ENCODE measurements around the gene AKAP7.

- TF ChIP-seq CTCF (IDR thresholded peaks at IDR 0.05; ENCODE audit: poor library complexity, severe bottlenecking) (no peak), MXI1 (conservative IDR thresholded peaks at IDR 0.05; ENCODE audit: poor library complexity, severe bottlenecking) (no peak), SMC3 (conservative IDR thresholded peaks at IDR 0.05; ENCODE audit: poor library complexity) (no peak), POLR2AphosphoS5 (IDR thresholded peaks at IDR 0.05) (no peak), EZH2 (IDR thresholded peaks at IDR 0.05; ENCODE audit: borderline replicate concordance, insufficient read depth, low read length, poor library complexity, severe bottlenecking) (no peak), TAF1 (IDR thresholded peaks at IDR 0.05; ENCODE audit: low read depth) (no peak), RAD21 (conservative IDR thresholded peaks at IDR 0.05) (no peak), EP300 (conservative IDR thresholded peaks at IDR 0.05; ENCODE audit: poor library complexity, severe bottlenecking) (no peak)
- TF ChIP-seq, protein P1, sequence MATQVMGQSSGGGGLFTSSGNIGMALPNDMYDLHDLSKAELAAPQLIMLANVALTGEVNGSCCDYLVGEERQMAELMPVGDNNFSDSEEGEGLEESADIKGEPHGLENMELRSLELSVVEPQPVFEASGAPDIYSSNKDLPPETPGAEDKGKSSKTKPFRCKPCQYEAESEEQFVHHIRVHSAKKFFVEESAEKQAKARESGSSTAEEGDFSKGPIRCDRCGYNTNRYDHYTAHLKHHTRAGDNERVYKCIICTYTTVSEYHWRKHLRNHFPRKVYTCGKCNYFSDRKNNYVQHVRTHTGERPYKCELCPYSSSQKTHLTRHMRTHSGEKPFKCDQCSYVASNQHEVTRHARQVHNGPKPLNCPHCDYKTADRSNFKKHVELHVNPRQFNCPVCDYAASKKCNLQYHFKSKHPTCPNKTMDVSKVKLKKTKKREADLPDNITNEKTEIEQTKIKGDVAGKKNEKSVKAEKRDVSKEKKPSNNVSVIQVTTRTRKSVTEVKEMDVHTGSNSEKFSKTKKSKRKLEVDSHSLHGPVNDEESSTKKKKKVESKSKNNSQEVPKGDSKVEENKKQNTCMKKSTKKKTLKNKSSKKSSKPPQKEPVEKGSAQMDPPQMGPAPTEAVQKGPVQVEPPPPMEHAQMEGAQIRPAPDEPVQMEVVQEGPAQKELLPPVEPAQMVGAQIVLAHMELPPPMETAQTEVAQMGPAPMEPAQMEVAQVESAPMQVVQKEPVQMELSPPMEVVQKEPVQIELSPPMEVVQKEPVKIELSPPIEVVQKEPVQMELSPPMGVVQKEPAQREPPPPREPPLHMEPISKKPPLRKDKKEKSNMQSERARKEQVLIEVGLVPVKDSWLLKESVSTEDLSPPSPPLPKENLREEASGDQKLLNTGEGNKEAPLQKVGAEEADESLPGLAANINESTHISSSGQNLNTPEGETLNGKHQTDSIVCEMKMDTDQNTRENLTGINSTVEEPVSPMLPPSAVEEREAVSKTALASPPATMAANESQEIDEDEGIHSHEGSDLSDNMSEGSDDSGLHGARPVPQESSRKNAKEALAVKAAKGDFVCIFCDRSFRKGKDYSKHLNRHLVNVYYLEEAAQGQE (IDR thresholded peaks at IDR 0.05; ENCODE audit: borderline replicate concordance), result no peak
Measured at GRCh38 chr6:131134220-131134979, 867 bp upstream of the AKAP7 start.

All from neural cell (in vitro differentiated cells).